ENCODE data around the gene VWCE. TPM values are rescaled to one million over a fixed set of nuclear protein-coding genes. Genes with fewer than 3 reads are reported as not detected.
A peak's percentile ranks its signal among the peaks of the same experiment; 100 is the strongest.

VWCE gene
- total RNA-seq, 6 donors from 2014 or later = 0.40 to 10.5 (median 0.79) TPM

DNA sequence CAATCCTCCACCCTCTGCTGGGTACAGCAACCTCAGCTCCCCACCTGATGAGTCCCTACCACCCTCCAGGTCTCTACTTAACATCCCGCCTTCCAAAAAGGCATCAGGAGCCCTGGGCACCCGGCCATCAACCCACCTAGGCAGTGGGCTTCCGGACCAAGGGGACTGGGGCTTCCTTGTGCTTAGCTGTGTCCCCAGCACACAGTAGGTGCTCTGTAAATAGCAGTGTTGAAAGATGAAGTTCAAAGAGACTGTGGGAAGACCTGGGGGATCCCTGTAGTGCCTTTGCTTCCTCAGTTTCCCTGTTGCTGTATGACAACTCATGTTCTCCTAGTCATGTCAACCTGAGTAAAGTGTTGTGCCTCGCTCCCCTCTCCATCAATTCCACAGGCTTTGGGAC is 21.0 kb downstream of the VWCE start:
- ATAC-seq (ENCODE audit: low FRiP score in 2 of 2) = no peak
- 99 to 100% methylated on average over 1 to 4 of the region's 4 CpGs for WGBS, 2 donors

DNA sequence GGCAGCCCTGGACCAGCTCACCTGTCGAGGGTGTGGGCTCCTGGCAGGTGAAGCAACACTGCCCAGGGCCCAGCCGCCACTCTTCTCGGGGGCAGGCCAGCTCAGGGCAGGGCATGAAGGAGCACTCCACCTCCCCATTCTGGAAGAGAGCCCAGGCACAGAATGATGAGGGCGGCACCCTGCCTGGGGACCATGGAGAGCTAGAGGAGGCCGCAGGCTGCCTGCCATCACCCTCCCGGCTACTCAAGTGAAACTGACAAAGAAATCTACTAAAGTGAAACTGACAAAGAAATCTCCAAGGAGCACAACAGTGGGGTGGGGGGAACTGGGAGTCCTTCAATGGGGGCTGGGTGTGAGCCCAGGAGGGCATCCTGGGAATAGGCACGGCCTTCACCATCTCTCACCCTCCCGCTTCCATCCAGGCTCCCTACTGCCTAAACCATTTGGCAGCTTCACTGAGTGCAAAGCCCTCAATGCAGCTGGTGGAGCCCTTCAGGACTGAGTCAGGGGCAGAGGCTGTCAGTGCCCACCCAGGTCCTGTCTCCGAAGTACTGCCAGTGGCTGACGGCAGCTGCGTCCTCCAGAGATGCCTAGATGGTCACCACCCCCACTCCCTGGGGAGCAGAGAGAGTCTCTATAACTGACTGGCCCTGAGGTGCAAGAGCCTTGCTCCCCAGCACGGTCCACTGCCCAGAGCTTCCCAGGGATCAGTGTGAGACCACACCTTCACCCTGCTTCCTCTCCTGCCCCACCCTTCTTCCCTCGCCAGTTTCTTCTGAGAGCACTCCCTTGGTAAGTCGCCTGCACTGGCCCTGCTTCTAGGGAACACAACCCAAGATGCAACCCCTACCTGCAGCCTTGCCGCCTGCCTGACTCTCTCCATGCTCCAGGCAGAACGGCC is 21.7 kb downstream of the VWCE start:
- Histone ChIP-seq H3K9me3 (no peaks in the 10 kb centered on the region), H3K4me3 (no peak overlapping the region), H3K4me1 (no peaks in the 10 kb centered on the region), H3K27me3 (no peaks in the 10 kb centered on the region), H3K36me3 (no peaks in the 10 kb centered on the region), H3K27ac (no peak overlapping the region)
- DNase-seq (peak; percentile 81 to 90), ATAC-seq (ENCODE audit: low FRiP score in 2 of 2) (peak; percentile 69 to 89)
- WGBS, 2 donors = 76 to 80% methylated on average over 13 to 16 of the region's 16 CpGs
- TF ChIP-seq, protein P1, sequence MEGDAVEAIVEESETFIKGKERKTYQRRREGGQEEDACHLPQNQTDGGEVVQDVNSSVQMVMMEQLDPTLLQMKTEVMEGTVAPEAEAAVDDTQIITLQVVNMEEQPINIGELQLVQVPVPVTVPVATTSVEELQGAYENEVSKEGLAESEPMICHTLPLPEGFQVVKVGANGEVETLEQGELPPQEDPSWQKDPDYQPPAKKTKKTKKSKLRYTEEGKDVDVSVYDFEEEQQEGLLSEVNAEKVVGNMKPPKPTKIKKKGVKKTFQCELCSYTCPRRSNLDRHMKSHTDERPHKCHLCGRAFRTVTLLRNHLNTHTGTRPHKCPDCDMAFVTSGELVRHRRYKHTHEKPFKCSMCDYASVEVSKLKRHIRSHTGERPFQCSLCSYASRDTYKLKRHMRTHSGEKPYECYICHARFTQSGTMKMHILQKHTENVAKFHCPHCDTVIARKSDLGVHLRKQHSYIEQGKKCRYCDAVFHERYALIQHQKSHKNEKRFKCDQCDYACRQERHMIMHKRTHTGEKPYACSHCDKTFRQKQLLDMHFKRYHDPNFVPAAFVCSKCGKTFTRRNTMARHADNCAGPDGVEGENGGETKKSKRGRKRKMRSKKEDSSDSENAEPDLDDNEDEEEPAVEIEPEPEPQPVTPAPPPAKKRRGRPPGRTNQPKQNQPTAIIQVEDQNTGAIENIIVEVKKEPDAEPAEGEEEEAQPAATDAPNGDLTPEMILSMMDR (IDR thresholded peaks at IDR 0.05) = no peak
- TF ChIP-seq EP300 (IDR thresholded peaks at IDR 0.05) (no peak), POLR2AphosphoS5 (IDR thresholded peaks at IDR 0.05) (no peak), POLR2A (IDR thresholded peaks at IDR 0.05) (no peak)

More for the DNA sequence above, 21.0 kb downstream of the VWCE start:
- no peaks in the 10 kb centered on the region for H3K4me1 ChIP-seq
- DNase-seq = no peak
- H3K9me3 ChIP-seq = no peaks in the 10 kb centered on the region
- no peak overlapping the region for H3K4me3 ChIP-seq
- no peaks in the 10 kb centered on the region for H3K27me3 ChIP-seq
- TF ChIP-seq POLR2AphosphoS5 (IDR thresholded peaks at IDR 0.05) = no peak
- TF ChIP-seq, protein P1 (IDR thresholded peaks at IDR 0.05) = no peak
- no peak for TF ChIP-seq EP300 (IDR thresholded peaks at IDR 0.05)
- TF ChIP-seq POLR2A (IDR thresholded peaks at IDR 0.05) = no peak
- no peak overlapping the region for H3K27ac ChIP-seq
- H3K36me3 ChIP-seq = no peaks in the 10 kb centered on the region

DNA sequence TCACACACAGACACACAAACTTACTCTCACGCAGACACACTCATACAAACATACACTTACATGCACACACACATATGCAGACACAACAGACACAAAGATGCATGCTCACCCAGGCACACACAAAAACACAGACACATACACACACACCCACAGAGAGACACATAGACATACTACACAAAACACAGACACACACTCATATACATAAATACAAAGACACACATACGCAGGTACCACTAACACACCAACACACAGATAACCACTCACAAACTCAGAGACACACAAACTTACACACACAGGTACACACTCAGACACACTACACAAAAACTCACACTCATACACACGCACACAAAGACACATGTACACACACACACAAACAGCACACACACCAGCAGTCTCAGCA is 22.4 kb downstream of the VWCE start:
- Histone ChIP-seq H3K9me3 (no peaks in the 10 kb centered on the region), H3K27ac (no peak overlapping the region), H3K27me3 (no peaks in the 10 kb centered on the region), H3K36me3 (no peaks in the 10 kb centered on the region), H3K4me1 (no peaks in the 10 kb centered on the region), H3K4me3 (no peak overlapping the region)
- 77 to 96% methylated on average over 3 of the region's 3 CpGs for WGBS, 2 donors
- TF ChIP-seq POLR2A (IDR thresholded peaks at IDR 0.05) = no peak
- TF ChIP-seq POLR2AphosphoS5 (IDR thresholded peaks at IDR 0.05) = no peak
- no peak for TF ChIP-seq EP300 (IDR thresholded peaks at IDR 0.05)
- TF ChIP-seq, protein P1 (IDR thresholded peaks at IDR 0.05) = no peak
- ATAC-seq (ENCODE audit: low FRiP score in 2 of 2) (no peak), DNase-seq (no peak)

DNA sequence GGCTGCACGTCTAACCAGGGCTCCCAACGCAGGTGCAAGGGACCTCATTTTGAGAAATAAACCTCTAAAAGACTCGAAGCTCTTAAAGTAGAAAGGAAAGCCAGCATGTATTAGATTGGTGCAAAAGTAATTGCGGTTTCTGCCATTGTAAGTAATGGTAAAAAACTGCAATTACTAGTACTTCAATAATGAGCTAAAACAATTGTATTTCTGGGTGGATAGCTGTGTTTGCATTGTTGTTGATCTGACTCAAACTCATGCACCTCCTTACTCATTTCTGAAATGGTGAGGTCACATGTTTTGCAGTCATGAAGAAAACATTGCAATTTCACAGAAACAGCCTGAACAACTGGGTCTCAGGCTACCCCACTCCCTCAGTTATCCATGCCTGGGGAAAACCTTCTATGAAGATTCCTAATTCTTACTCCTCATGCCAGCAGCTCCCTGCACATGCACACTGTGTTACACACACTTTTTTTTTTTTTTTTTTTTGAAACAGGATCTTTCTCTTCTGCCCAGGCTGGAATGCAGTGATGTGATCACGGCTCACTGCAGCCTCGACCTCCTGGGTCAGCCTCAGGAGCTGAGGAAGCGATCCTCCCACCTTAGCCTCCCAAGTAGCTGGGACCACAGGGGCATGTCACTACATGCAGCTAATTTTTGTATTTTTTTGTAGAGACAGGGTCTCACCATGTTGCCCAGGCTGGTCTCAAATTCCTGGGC is 24.6 kb downstream of the VWCE start:
- Histone ChIP-seq H3K36me3 (no peaks in the 10 kb centered on the region), H3K9me3 (no peaks in the 10 kb centered on the region), H3K27ac (no peak overlapping the region), H3K4me3 (no peak overlapping the region), H3K4me1 (no peaks in the 10 kb centered on the region), H3K27me3 (no peaks in the 10 kb centered on the region)
- no peak for ATAC-seq (ENCODE audit: low FRiP score in 2 of 2)
- WGBS, 2 donors = 89 to 90% methylated on average over 7 of the region's 7 CpGs
- no peak for TF ChIP-seq POLR2A (IDR thresholded peaks at IDR 0.05)
- TF ChIP-seq EP300 (IDR thresholded peaks at IDR 0.05) = no peak
- TF ChIP-seq POLR2AphosphoS5 (IDR thresholded peaks at IDR 0.05) = no peak
- TF ChIP-seq, protein P1 (IDR thresholded peaks at IDR 0.05) = no peak
- DNase-seq = no peak

All from upper lobe of left lung (tissue), 6 donors.